ENCODE results near the gene ANTXR2. TPM values are rescaled to one million over a fixed set of nuclear protein-coding genes. Genes with fewer than 3 reads are reported as not detected.

ANTXR2 gene
- total and polyA plus RNA-seq, 2 of the 13 experiments (the other 11 are each of a cell fraction or from before 2014, with no cell fraction given), result 4.6 to 14.5 TPM

DNA sequence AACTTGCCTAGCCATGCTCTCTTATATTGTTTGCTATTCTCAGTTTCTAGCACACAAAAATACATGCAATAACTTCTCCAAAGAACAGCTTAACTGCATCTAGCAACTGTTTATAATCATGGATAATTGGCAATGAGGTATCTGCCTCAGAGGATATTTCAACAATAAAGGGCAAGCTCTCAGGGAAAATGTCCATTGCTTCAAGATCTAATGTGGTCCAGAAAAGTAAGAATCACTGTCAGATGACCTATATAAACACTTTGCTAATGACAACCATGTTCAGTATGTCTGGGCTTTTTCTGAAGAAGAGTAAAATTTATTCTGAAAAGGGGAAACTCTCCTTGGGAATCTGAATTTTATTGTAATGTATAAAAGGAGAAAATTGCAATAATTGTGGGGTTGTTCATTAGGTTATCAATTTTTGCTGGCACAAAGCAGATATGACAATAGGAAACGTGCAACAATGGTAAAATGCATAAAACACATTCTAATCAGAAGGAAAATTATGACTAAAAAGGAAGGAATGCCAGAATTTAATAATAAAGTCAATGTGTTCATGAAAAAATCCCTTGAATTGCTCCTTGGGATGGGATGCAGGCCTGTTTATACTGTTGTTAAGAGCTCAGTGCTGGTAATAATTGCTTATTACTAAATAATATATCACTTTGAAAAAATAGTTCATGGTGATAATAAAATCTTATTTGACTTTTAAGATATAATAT, 90.3 kb downstream of the ANTXR2 start:
- Histone ChIP-seq H3K9ac (ENCODE audit: insufficient read depth, low read depth, low read length) (no peak overlapping the region), H3K79me2 (ENCODE audit: insufficient read depth, low read length) (no peaks in the 10 kb centered on the region), H3K9me3 (ENCODE audit: low read length) (no peaks in the 10 kb centered on the region), H3K36me3 (replicated peaks in 1 of 2; ENCODE audit: control insufficient read depth in 1 of 2, insufficient read depth in 2 of 2, low read length in 2 of 2) (no peaks in the 10 kb centered on the region), H3K4me2 (ENCODE audit: low read depth, low read length) (no peak overlapping the region), H4K20me1 (ENCODE audit: insufficient read depth, low read length) (no peaks in the 10 kb centered on the region), H3K27ac (ENCODE audit: extremely low read length, insufficient read depth, low read length) (no peak overlapping the region), H3K4me1 (ENCODE audit: insufficient read depth, low read length) (no peaks in the 10 kb centered on the region), H3K4me3 (replicated peaks in 1 of 3; ENCODE audit: insufficient read depth in 1 of 3, low read depth in 2 of 3, low read length in 3 of 3) (no peak overlapping the region), H3K27me3 (ENCODE audit: control insufficient read depth in 1 of 2, insufficient read depth in 2 of 2, low read length in 2 of 2) (no peaks in the 10 kb centered on the region), H2AFZ (ENCODE audit: low read length) (no peak overlapping the region)
- ChIA-PET CTCF (ENCODE audit: low intra/inter-chr PET ratio, low total read pairs) (no interaction called here), POLR2A (no interaction called here)
- FAIRE-seq (no peak), ATAC-seq (no peak), DNase-seq (ENCODE audit: low spot score) (no peak)
- no TSS peak for BruUV-seq (replicated peaks)
- WGBS (ENCODE audit: low lambda C conversion rate), result 75% methylated on average over 1 of the region's 1 CpG
- TF ChIP-seq ZNF678 (CRISPR knock-in tag; IDR thresholded peaks at IDR 0.05), result no peak
- no peak for TF ChIP-seq ZNF350 (CRISPR knock-in tag; IDR thresholded peaks at IDR 0.05; ENCODE audit: borderline replicate concordance, low read depth)
- no peak for TF ChIP-seq BHLHE40 (IDR thresholded peaks at IDR 0.05; ENCODE audit: low read length)
- no peak for TF ChIP-seq ZNF160 (CRISPR knock-in tag; IDR thresholded peaks at IDR 0.05)
- TF ChIP-seq, protein P1, sequence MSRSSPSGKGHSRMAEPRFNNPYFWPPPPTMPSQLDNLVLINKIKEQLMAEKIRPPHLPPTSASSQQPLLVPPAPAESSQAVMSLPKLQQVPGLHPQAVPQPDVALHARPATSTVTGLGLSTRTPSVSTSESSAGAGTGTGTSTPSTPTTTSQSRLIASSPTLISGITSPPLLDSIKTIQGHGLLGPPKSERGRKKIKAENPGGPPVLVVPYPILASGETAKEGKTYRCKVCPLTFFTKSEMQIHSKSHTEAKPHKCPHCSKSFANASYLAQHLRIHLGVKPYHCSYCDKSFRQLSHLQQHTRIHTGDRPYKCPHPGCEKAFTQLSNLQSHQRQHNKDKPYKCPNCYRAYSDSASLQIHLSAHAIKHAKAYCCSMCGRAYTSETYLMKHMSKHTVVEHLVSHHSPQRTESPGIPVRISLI (CRISPR knock-in tag; IDR thresholded peaks at IDR 0.05; ENCODE audit: borderline replicate concordance), result no peak
- intact Hi-C loops (cut with micrococcal nuclease; ENCODE audit: unreplicated experiment) (no loop called here), in situ Hi-C loops (cut with HindIII; ENCODE audit: extremely low pct_ligation_motif_present, low pct_unique_long_range_greater_than_20kb) (no loop called here)

DNA sequence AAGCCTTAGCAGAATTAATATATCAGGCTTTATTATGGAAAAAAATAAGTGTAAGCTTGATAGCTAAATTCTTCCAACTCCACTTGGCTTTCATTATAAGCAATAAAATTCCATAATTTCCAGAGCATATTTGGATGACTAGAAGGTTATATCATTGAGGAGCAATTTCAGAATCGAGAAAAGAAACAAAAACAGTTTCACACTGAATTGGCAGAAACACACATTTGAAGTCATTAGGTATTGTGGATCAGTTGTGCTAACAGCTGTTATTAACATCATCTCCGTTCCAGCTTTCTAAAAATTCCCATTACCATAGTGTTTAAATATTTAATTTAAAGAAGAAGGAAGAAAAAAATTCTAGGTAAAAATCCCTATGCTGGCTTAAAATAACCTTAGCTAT, 92.6 kb downstream of the ANTXR2 start:
- CTCF ChIA-PET (ENCODE audit: low intra/inter-chr PET ratio, low total read pairs), result no interaction called here
- 85% methylated on average over 2 of the region's 2 CpGs for WGBS (ENCODE audit: low lambda C conversion rate)
- H3K36me3 ChIP-seq (replicated peaks in 1 of 2; ENCODE audit: control insufficient read depth in 1 of 2, insufficient read depth in 2 of 2, low read length in 2 of 2), result peaks cover 0 to 2% of the 10 kb centered on the region in 2 experiments; a peak in 1 of 5 replicates
- H3K9me3 ChIP-seq (ENCODE audit: low read length), result no peaks in the 10 kb centered on the region
- POLR2A ChIA-PET, result no interaction called here
- H3K79me2 ChIP-seq (ENCODE audit: insufficient read depth, low read length), result no peaks in the 10 kb centered on the region
- no TSS peak for BruUV-seq (replicated peaks)
- no peaks in the 10 kb centered on the region for H3K4me1 ChIP-seq (ENCODE audit: insufficient read depth, low read length)
- intact Hi-C loops (cut with micrococcal nuclease; ENCODE audit: unreplicated experiment) (no loop called here), in situ Hi-C loops (cut with HindIII; ENCODE audit: extremely low pct_ligation_motif_present, low pct_unique_long_range_greater_than_20kb) (no loop called here)
- FAIRE-seq (no peak), ATAC-seq (no peak), DNase-seq (ENCODE audit: low spot score) (no peak)
- H3K4me2 ChIP-seq (ENCODE audit: low read depth, low read length), result no peak overlapping the region
- no peak overlapping the region for H2AFZ ChIP-seq (ENCODE audit: low read length)
- H4K20me1 ChIP-seq (ENCODE audit: insufficient read depth, low read length), result no peaks in the 10 kb centered on the region
- H3K4me3 ChIP-seq (replicated peaks in 1 of 3; ENCODE audit: insufficient read depth in 1 of 3, low read depth in 2 of 3, low read length in 3 of 3), result no peak overlapping the region
- no peak overlapping the region for H3K9ac ChIP-seq (ENCODE audit: insufficient read depth, low read depth, low read length)
- H3K27ac ChIP-seq (ENCODE audit: extremely low read length, insufficient read depth, low read length), result no peak overlapping the region
- no peaks in the 10 kb centered on the region for H3K27me3 ChIP-seq (ENCODE audit: control insufficient read depth in 1 of 2, insufficient read depth in 2 of 2, low read length in 2 of 2)
- TF ChIP-seq HOXA5 (CRISPR knock-in tag; IDR thresholded peaks at IDR 0.05), result no peak
- TF ChIP-seq ZNF350 (CRISPR knock-in tag; IDR thresholded peaks at IDR 0.05; ENCODE audit: borderline replicate concordance, low read depth), result no peak
- TF ChIP-seq CEBPB (IDR thresholded peaks at IDR 0.05; ENCODE audit: borderline replicate concordance, low read depth, low read length), result no peak
- no peak for TF ChIP-seq ELF1 (CRISPR knock-in tag; IDR thresholded peaks at IDR 0.05)
- no peak for TF ChIP-seq ZNF484 (CRISPR knock-in tag; IDR thresholded peaks at IDR 0.05; ENCODE audit: borderline replicate concordance, low read depth)
- TF ChIP-seq, protein P2, sequence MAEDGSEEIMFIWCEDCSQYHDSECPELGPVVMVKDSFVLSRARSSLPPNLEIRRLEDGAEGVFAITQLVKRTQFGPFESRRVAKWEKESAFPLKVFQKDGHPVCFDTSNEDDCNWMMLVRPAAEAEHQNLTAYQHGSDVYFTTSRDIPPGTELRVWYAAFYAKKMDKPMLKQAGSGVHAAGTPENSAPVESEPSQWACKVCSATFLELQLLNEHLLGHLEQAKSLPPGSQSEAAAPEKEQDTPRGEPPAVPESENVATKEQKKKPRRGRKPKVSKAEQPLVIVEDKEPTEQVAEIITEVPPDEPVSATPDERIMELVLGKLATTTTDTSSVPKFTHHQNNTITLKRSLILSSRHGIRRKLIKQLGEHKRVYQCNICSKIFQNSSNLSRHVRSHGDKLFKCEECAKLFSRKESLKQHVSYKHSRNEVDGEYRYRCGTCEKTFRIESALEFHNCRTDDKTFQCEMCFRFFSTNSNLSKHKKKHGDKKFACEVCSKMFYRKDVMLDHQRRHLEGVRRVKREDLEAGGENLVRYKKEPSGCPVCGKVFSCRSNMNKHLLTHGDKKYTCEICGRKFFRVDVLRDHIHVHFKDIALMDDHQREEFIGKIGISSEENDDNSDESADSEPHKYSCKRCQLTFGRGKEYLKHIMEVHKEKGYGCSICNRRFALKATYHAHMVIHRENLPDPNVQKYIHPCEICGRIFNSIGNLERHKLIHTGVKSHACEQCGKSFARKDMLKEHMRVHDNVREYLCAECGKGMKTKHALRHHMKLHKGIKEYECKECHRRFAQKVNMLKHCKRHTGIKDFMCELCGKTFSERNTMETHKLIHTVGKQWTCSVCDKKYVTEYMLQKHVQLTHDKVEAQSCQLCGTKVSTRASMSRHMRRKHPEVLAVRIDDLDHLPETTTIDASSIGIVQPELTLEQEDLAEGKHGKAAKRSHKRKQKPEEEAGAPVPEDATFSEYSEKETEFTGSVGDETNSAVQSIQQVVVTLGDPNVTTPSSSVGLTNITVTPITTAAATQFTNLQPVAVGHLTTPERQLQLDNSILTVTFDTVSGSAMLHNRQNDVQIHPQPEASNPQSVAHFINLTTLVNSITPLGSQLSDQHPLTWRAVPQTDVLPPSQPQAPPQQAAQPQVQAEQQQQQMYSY (CRISPR knock-in tag; IDR thresholded peaks at IDR 0.05), result no peak
- no peak for TF ChIP-seq ZFP62 (CRISPR knock-in tag; IDR thresholded peaks at IDR 0.05)
- no peak for TF ChIP-seq ZBTB38 (CRISPR knock-in tag; IDR thresholded peaks at IDR 0.05)
- TF ChIP-seq, protein P3, sequence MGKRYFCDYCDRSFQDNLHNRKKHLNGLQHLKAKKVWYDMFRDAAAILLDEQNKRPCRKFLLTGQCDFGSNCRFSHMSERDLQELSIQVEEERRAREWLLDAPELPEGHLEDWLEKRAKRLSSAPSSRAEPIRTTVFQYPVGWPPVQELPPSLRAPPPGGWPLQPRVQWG (CRISPR knock-in tag; IDR thresholded peaks at IDR 0.05; ENCODE audit: borderline replicate concordance, low read depth), result no peak
- no peak for TF ChIP-seq POLR2AphosphoS2 (IDR thresholded peaks at IDR 0.05; ENCODE audit: low read depth, low read length)

Data from HepG2 (cell line).